ENCODE data around the gene ZKSCAN2.

GRCh38 chr16:25192096-25192495 is 65.5 kb downstream of the ZKSCAN2 start:
- no peak for TF ChIP-seq EZH2 (IDR thresholded peaks at IDR 0.05; ENCODE audit: insufficient read depth, poor library complexity, severe bottlenecking)
- TF ChIP-seq EZH2phosphoT487 (IDR thresholded peaks at IDR 0.05; ENCODE audit: insufficient read depth, low read depth), result no peak

Measured in GM23248 (cell line).